HL-60/S4 (cell line): ENCODE results near the gene MEI4.
"Not testable (repeated sequence)": the region's sequence is repeated elsewhere in the genome, so short reads cannot be mapped to it uniquely, and the experiment has no call there.

Source experiments
- in situ Hi-C: fragments of 300-500 bp; cut with MboI; formaldehyde crosslinking; loops from 2 replicates; pipeline ENCODE4 v1.14.3; 2022; ENCODE audit warnings: low sequenced_read_pairs

Gene MEI4

GRCh38 chr6:77652739-77653138, at the start of gene MEI4:
Gene MEI4 (plus strand): TSS chr6:77653039. CDS start chr6:77690672, 37,633 bp downstream.
- in situ Hi-C loops, result no loop called here

GRCh38 chr6:77604476-77604875, 48.4 kb upstream of the MEI4 start:
- in situ Hi-C loops, result no loop called here

- in situ Hi-C loops, result no loop called here
Observed at GRCh38 chr6:77607004-77607403, 45.8 kb upstream of the MEI4 start.

- in situ Hi-C loops, result no loop called here
Observed at GRCh38 chr6:77609106-77609505, 43.7 kb upstream of the MEI4 start.

- in situ Hi-C loops, result no loop called here
Observed at GRCh38 chr6:77619114-77619513, 33.7 kb upstream of the MEI4 start.

- in situ Hi-C loops, result no loop called here
Observed at GRCh38 chr6:77620278-77620882, 32.5 kb upstream of the MEI4 start.

- in situ Hi-C loops, result no loop called here
Observed at GRCh38 chr6:77624515-77624914, 28.3 kb upstream of the MEI4 start.

- in situ Hi-C loops, result no loop called here
Observed at GRCh38 chr6:77626426-77626825, 26.4 kb upstream of the MEI4 start.

GRCh38 chr6:77630014-77630413, 22.8 kb upstream of the MEI4 start:
- in situ Hi-C loops, result no loop called here

GRCh38 chr6:77633471-77633870, 19.4 kb upstream of the MEI4 start:
- in situ Hi-C loops, result no loop called here

GRCh38 chr6:77633993-77634715, 18.7 kb upstream of the MEI4 start:
- in situ Hi-C loops, result no loop called here

- in situ Hi-C loops, result no loop called here
Observed at GRCh38 chr6:77638129-77638830, 14.6 kb upstream of the MEI4 start.

- in situ Hi-C loops, result no loop called here
Observed at GRCh38 chr6:77644102-77644705, 8.6 kb upstream of the MEI4 start.

- in situ Hi-C loops, result no loop called here
Observed at GRCh38 chr6:77650098-77650663, 2.7 kb upstream of the MEI4 start.

GRCh38 chr6:77653816-77654215, 977 bp downstream of the MEI4 start:
- in situ Hi-C loops, result no loop called here

GRCh38 chr6:77655035-77655434, 2.2 kb downstream of the MEI4 start:
- in situ Hi-C loops, result not testable (repeated sequence)

- in situ Hi-C loops, result no loop called here
Observed at GRCh38 chr6:77656999-77657764, 4.3 kb downstream of the MEI4 start.

- in situ Hi-C loops, result no loop called here
Observed at GRCh38 chr6:77666340-77666739, 13.5 kb downstream of the MEI4 start.

GRCh38 chr6:77666846-77667245, 14.0 kb downstream of the MEI4 start:
- in situ Hi-C loops, result no loop called here

GRCh38 chr6:77669913-77670312, 17.1 kb downstream of the MEI4 start:
- in situ Hi-C loops, result no loop called here

GRCh38 chr6:77674211-77674610, 21.4 kb downstream of the MEI4 start:
- in situ Hi-C loops, result no loop called here
